NOMO-1 (cell line): Measurements from ENCODE around the gene OR7C2.
"Not testable (repeated sequence)": the region's sequence is repeated elsewhere in the genome, so short reads cannot be mapped to it uniquely, and the experiment has no call there.

ENCODE experiments used
- DNase-seq, 2 experiments: peaks; one replicate each; lab custom pipeline; 2025; ENCODE audit not compliant: unreplicated experiment in 2 of 2; lab: John Stamatoyannopoulos, UW

OR7C2 gene

GRCh38 chr19:14941189-14941588 lies at the start of gene OR7C2:
OR7C2 (plus strand) TSS chr19:14941489; CDS start chr19:14941489, 0 bp downstream.
- no peak for DNase-seq

- no peak for DNase-seq
Observed at GRCh38 chr19:14901675-14902260, 39.5 kb upstream of the OR7C2 start.

- no peak for DNase-seq
Observed at GRCh38 chr19:14906711-14907110, 34.6 kb upstream of the OR7C2 start.

- no peak for DNase-seq
Observed at GRCh38 chr19:14915116-14915515, 26.2 kb upstream of the OR7C2 start.

GRCh38 chr19:14916848-14917247 lies 24.4 kb upstream of the OR7C2 start:
- no peak for DNase-seq

- no peak for DNase-seq
Observed at GRCh38 chr19:14933506-14933905, 7.8 kb upstream of the OR7C2 start.

- no peak for DNase-seq
Observed at GRCh38 chr19:14940266-14940665, 1.0 kb upstream of the OR7C2 start.

GRCh38 chr19:14943601-14944000 lies 2.3 kb downstream of the OR7C2 start:
- peak; percentile 42 to 91 for DNase-seq

GRCh38 chr19:14944456-14944855 lies 3.2 kb downstream of the OR7C2 start:
- DNase-seq = no peak

- not testable (repeated sequence) for DNase-seq
Observed at GRCh38 chr19:14949413-14949812, 8.1 kb downstream of the OR7C2 start.

GRCh38 chr19:14949876-14950275 lies 8.6 kb downstream of the OR7C2 start:
- DNase-seq = no peak

- DNase-seq = no peak
Observed at GRCh38 chr19:14950421-14950820, 9.1 kb downstream of the OR7C2 start.

- DNase-seq = no peak
Observed at GRCh38 chr19:14952767-14953166, 11.5 kb downstream of the OR7C2 start.

GRCh38 chr19:14954071-14954655 lies 12.9 kb downstream of the OR7C2 start:
- DNase-seq = no peak

- DNase-seq = no peak
Observed at GRCh38 chr19:14957464-14957863, 16.2 kb downstream of the OR7C2 start.

GRCh38 chr19:14959263-14959662 lies 18.0 kb downstream of the OR7C2 start:
- no peak for DNase-seq

GRCh38 chr19:14961956-14962685 lies 20.8 kb downstream of the OR7C2 start:
- DNase-seq = no peak

GRCh38 chr19:14968247-14968646 lies 27.0 kb downstream of the OR7C2 start:
- no peak for DNase-seq

- DNase-seq = no peak
Observed at GRCh38 chr19:14971474-14971873, 30.2 kb downstream of the OR7C2 start.

- no peak for DNase-seq
Observed at GRCh38 chr19:14972676-14973075, 31.4 kb downstream of the OR7C2 start.

GRCh38 chr19:14974488-14974887 lies 33.2 kb downstream of the OR7C2 start:
- no peak for DNase-seq

GRCh38 chr19:14977128-14977527 lies 35.8 kb downstream of the OR7C2 start:
- no peak for DNase-seq
